HuH-7.5 (cell line): ENCODE measurements around the gene C14orf132.

Experiments used
- DNase-seq: peaks from one replicate; pipeline ENCODE4 v3.0.0; 2011; ENCODE audit warnings: low spot score

C14orf132 gene

DNA sequence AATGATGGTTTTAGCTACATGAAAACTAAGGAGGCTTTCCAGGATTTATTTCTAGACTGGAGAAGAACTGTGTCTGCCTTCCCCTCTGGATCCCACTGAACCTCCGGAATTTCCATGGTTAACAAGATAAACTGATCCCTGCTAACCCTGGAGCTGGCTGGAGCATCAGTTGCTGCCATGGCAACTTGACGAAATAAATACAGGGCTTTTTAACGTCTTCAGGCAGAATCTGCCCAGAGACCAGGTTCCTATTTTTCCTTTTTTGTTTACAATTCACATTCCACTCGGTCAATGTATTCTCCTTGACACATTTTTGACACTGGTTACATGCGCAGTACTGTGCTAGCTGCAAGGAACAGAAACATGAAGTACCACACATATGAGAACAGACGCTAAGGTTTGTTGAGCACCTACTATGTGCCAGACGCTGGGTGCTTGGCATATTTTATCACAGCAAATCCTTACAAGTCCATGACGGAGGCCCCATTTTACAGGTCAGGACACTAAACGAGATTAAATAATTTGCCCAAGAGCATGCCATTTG is 1.7 kb downstream of the C14orf132 start:
- DNase-seq: no peak

DNA sequence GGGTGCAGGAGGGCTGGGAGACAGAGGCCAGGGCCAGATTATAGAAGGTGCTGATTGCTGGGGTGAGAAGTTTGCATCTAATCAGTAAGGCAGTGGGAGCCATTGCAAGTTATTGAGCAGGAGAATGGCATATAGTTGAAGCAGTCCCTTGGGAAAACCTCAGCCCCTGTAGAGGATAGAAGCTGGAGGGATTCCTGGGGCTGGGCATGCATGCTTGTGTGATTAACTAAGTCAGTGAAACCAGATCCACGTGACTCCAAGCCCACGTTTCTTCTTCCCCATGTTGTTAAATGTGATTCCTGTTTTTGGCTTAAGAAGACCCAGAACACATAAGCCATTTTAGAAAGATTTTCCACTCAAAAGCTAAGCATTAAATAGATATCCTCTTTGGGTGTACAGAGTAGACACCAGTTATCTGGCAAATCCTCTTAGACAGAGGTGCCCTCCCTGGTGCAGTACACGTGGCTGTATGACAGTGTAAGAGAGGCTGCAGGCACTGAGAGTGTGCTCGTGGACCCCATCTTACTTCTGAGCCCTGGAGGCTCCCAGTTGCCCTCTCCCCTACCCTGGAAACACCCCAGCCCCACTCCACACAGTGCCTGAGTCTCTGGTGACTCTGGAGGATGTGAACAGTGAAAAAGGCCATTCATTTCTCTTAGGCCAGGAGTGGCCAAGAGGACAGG is 3.2 kb downstream of the C14orf132 start:
- no peak for DNase-seq

DNA sequence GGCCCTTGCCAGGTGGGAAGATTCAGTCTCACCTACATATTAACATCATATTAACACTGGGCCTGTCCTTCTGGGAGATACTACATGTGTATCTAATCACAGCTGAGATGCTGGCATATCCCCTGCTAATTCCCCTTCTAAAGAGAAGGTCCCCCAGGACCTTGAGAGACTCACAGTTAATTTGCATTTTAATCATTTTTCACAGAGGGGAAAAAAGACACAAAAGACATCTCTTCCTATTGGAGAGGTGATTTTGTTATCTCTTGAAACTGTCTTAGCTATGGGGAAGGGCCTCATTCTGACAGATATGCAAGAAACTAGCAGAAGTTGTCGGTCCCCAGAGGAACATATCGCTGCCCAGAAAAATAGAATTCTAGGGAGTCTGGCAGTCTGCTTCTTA is 7.5 kb downstream of the C14orf132 start:
- no peak for DNase-seq

DNA sequence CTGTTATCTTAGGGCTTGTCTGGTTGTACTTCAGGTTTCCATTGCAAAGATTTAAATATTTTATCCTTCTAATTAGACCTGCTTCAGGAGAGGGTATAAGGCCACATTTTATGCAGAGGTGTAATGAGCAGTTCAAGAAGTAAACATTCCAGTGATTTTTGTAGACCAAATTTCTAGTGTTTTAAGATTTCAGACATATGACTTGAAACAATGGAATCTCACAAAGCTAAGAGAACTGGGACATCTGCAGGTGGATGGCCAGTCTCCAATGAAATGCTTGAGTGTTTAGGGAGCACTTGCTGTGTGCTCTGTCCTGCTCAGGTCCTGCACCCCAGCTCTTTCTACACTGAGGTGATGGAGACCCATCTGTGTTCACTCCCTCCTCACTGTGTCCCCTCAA is 7.9 kb downstream of the C14orf132 start:
- DNase-seq: no peak

GRCh38 chr14:96049932-96050331 is 10.8 kb downstream of the C14orf132 start:
- DNase-seq: no peak

GRCh38 chr14:96050482-96050881 is 11.3 kb downstream of the C14orf132 start:
- DNase-seq: no peak

DNA sequence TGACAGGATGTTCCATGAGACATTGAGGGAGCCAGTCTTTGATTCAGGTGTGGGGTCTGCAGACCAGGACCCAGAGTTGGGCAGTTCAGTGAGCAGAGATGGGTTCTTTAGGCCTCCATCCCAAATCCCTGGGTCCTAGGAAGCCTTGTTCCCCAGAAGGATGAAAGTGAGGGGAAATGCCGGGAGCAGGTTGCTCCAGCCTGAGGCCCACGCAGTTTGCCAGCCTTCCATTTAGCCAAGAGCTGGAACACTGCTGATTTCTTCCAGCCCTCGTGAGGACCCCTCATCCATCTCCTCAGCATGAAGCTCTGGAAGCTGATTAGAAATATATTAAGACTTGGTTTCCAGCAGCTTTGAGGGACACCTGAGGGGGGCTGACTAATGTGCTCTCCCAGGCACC is 12.1 kb downstream of the C14orf132 start:
- DNase-seq: no peak

DNA sequence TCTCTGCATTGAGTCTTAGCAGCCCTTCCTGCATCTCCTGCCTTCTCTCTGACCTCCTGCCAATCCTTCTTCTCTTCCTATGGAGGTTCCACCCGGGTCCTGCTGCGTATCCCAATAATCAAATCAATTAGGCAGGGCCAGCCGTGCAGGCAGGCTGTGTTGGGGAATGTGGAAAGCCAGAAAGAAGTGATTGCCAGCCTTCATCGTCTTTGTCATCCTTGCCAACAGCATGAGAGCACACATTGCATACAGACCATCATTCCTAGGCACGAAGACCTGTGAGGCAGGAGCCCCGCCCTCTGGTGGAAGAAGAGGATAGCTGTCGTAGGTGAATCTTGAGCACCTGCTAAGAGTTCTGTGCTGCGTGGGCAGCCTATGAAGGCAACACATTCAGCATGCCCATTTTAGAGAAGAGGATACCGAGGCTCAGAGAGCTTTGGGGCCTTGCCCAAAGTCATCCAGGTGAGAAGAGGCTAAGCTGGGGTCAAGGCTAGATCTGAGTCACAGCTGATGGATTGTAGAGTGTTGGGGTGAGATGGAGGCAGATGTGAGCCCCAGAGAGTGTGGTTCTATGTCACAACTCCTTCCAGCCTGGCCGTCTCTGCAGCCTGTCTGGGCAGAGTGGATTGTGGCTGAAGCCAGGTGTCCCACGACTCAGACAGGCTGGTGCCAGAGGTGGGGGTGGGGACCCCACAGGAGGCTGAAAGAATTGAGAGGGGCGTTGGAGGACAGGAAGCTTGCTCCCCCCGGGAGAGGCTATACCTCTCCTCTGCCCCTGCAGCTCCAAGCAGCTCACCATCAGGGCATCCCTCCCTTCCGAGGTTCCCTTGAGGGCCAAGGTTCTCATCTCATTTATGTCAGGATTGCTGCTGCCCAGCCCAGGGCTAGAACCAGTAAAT is 12.7 kb downstream of the C14orf132 start:
- peak; percentile 34 for DNase-seq

GRCh38 chr14:96052541-96053247 is 13.5 kb downstream of the C14orf132 start:
- no peak for DNase-seq

- DNase-seq: no peak
These were observed 14.1 kb downstream of the C14orf132 start for GRCh38 chr14:96053248-96053599.

GRCh38 chr14:96053600-96054381 is 14.6 kb downstream of the C14orf132 start:
- no peak for DNase-seq

DNA sequence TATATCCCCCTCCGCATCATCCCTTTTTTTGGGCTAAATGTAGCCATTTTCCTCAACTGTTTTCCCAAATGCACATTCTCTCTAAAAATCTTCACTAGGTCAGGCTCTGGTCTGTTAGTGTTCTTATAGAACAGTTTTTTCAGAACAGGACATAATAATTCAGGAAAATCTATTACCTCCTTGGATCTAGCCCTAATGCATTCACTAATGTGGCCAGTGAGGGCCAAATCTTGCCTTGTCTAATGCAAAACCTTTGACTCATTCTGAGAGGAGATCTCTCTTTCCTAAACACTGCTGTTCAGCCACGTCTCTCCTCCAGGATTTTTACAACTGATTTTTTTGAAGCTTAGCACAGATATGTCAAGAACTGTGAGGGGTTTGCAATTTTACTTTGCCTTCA is 15.5 kb downstream of the C14orf132 start:
- no peak for DNase-seq

DNA sequence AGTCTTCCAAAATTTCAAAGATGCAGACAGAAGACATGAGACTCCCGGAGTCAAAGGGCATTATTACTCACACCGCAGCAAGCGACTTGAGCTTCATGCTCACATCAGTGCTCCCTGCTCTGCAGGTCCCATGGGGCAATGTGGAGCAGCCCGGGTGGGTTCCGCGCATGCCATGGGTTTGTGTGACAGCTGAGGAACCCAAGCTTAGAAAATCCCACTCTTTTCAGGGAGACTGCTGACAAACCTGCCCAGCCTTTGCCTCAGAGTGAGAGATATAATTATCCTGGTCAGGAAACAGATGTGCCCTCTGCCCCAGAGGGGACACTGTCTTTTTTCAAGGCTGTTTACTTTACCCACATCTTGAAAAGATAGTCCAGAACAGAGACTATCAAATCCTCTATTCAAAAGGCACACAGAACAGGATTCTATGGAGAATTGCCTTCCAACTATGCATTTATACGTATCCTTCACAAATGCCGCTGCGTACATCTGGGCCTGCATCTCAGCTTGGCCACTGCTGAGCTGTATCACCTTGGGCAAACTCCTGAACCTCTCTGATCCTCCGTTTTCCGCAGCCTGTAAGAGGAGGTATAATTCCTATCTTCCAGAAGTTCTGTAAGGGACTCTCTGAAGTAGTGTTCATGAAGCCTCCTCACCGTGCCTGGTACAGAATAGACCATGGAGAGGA is 16.0 kb downstream of the C14orf132 start:
- DNase-seq: no peak

GRCh38 chr14:96055753-96056508 is 16.8 kb downstream of the C14orf132 start:
- DNase-seq: no peak

- DNase-seq: no peak
These were observed 17.6 kb downstream of the C14orf132 start for GRCh38 chr14:96056509-96057422.

- no peak for DNase-seq
These were observed 18.6 kb downstream of the C14orf132 start for GRCh38 chr14:96057738-96058137.

DNA sequence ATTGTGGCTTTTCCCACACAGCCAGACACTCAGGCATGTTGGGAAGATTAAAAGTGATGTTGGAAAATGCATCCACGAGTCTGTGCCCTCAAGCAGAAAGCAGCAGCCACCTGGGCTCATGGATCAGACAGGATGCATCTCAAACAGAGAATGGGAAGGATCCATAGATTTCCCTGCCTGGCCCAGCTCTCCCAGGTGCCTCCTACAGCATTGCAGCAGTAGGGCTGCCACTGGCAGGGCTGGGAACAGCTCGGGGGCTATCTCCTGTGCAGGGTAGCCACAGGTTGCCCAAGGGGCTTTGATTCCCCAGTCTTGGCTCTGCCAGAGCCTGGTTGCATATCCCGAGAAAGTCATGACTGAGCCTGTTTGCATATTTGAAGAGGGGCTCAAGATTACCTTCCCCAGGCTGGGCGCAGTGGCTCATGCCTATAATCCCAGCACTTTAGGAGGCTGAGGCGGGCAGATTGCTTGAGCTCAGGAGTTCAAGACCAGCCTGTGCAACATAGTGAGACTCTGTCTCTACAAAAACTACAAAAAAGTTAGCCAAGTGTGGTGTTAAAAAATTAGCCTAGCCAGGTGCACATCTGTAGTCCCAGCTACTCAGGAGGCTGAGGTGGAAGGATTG is 19.5 kb downstream of the C14orf132 start:
- DNase-seq: no peak

DNA sequence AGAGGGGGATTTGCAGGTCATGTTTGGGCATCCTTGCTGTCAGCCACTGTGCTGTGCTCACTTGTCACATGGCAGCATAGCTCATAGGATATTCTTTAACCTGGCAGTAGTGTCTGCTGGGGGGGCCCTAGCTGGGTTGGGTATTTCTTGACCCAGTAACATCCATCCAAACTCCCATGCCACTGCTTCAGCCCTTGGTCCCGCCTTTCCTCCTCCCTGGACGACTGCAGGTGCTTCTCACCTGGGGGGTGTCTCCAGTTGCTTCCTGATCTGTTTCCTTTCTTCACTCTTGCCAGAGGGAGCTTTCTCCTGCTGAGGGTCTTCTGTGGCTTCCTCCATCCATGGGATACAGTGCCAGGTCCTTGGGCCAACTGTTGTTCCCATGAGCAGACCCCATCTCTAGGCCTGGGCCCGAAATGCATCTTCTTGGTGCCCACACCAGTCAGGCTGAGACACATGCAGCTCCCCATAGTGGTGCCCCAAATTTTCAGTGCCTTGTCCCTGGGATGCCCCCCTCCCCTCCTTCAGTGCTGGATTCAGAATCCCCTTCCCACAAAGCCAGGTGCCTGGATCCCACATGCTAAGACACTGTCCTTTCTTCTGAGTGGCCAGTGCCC is 20.5 kb downstream of the C14orf132 start:
- DNase-seq: no peak
